H1 (cell line): ENCODE measurements around the gene POMZP3. TPM values are rescaled to one million over a fixed set of nuclear protein-coding genes. Genes with fewer than 3 reads are reported as not detected.
"Not testable (repeated sequence)": the region's sequence is repeated elsewhere in the genome, so short reads cannot be mapped to it uniquely, and the experiment has no call there.

ENCODE experiments used
- CTCF ChIA-PET: fragments of 300-600 bp; sonication (Branson Sonifier 250); formaldehyde crosslinking; loops from one replicate; lab custom pipeline; 2021; ENCODE audit not compliant: partially characterized antibody; lab: Charles Lee
- POLR2A ChIA-PET: fragments of 300-600 bp; sonication (Branson Sonifier 250); formaldehyde crosslinking; loops from one replicate; lab custom pipeline; 2021; ENCODE audit warnings: inconsistent platforms; ENCODE audit not compliant: partially characterized antibody; lab: Charles Lee
- DNase-seq, 2 experiments: peaks; one replicate each; pipeline versions ENCODE4 v3.0.0 to v3.0.0-alpha.2; 2010 to 2022; ENCODE audit warnings: low spot score in 2 of 2, low read depth in 1 of 2, mixed read lengths in 1 of 2
- FAIRE-seq: peaks from 2 replicates; lab custom pipeline; 2011; peaks lifted over from hg19 to GRCh38; lab: Jason Lieb, UNC
- H2AFZ ChIP-seq: 2 replicates; pipeline ENCODE4 v1.8.1; 2012; ENCODE audit warnings: low read length, inconsistent platforms
- H2AK5ac ChIP-seq: 2 replicates; pipeline ENCODE4 v1.6.1; 2013; ENCODE audit warnings: low read depth, low read length
- H2BK120ac ChIP-seq: replicated peaks from 2 replicates; pipeline ENCODE3; 2013; ENCODE audit warnings: low read depth, low read length, inconsistent platforms
- H2BK12ac ChIP-seq: 2 replicates; pipeline ENCODE4 v1.6.1; 2013; ENCODE audit warnings: low read depth, low read length
- H2BK15ac ChIP-seq: 2 replicates; pipeline ENCODE4 v1.6.1; 2013; ENCODE audit warnings: low read length
- H2BK20ac ChIP-seq: 2 replicates; pipeline ENCODE4 v1.6.1; 2013; ENCODE audit warnings: low read length
- H2BK5ac ChIP-seq: 2 replicates; pipeline ENCODE4 v1.6.1; 2013; ENCODE audit warnings: low read depth, low read length
- H3K14ac ChIP-seq: 2 replicates; pipeline ENCODE4 v1.6.1; 2013; ENCODE audit warnings: inconsistent platforms; ENCODE audit not compliant: insufficient read length
- H3K18ac ChIP-seq: 2 replicates; pipeline ENCODE4 v1.6.1; 2013; ENCODE audit warnings: low read length; ENCODE audit errors: extremely low read depth
- H3K23ac ChIP-seq: 2 replicates; pipeline ENCODE4 v1.6.1; 2013; ENCODE audit warnings: inconsistent platforms; ENCODE audit not compliant: insufficient read length
- H3K23me2 ChIP-seq: 2 replicates; pipeline ENCODE4 v1.6.1; 2013; ENCODE audit warnings: low read depth, low read length
- H3K27ac ChIP-seq: 2 replicates; pipeline ENCODE4 v1.6.1; 2011; ENCODE audit warnings: low read depth, low read length, inconsistent platforms
- H3K27me3 ChIP-seq, 4 experiments: replicated peaks in 1 of 4; 1 replicate in 1 of 4; 2 replicates in 3 of 4; pipeline versions ENCODE4 v1.6.1 to v1.8.1; 2011 to 2013; ENCODE audit warnings: low read length in 3 of 4, mild to moderate bottlenecking in 3 of 4, inconsistent platforms in 2 of 4, mixed read lengths in 2 of 4, moderate library complexity in 1 of 4; ENCODE audit not compliant: control insufficient read depth in 3 of 4, insufficient read depth in 3 of 4; ENCODE audit errors: extremely low read depth in 1 of 4
- H3K36me3 ChIP-seq, 4 experiments: 2 replicates each; pipeline versions ENCODE4 v1.6.1 to v1.8.1; 2011 to 2013; ENCODE audit warnings: mild to moderate bottlenecking in 4 of 4, low read length in 3 of 4, moderate library complexity in 2 of 4, control low read depth in 1 of 4, inconsistent platforms in 1 of 4; ENCODE audit not compliant: insufficient read depth in 4 of 4, control insufficient read depth in 2 of 4
- H3K4ac ChIP-seq: replicated peaks from 2 replicates; pipeline ENCODE3; 2013; ENCODE audit warnings: low read length, low read depth, mixed read lengths, inconsistent platforms; ENCODE audit not compliant: insufficient read length
- H3K4me1 ChIP-seq, 4 experiments: replicated peaks in 1 of 4; 1 replicate in 1 of 4; 2 replicates in 3 of 4; pipeline versions ENCODE4 v1.6.1 to v1.8.1; 2011 to 2013; ENCODE audit warnings: low read length in 3 of 4, inconsistent platforms in 2 of 4, mixed read lengths in 1 of 4; ENCODE audit not compliant: insufficient read depth in 4 of 4, control insufficient read depth in 3 of 4
- H3K4me2 ChIP-seq, 2 experiments: 2 replicates each; pipeline versions ENCODE4 v1.6.1 to v1.8.1; 2011 to 2013; ENCODE audit warnings: low read depth in 2 of 2, low read length in 2 of 2, control low read depth in 1 of 2, inconsistent platforms in 1 of 2, mild to moderate bottlenecking in 1 of 2; ENCODE audit not compliant: insufficient read depth in 1 of 2
- H3K4me3 ChIP-seq, 4 experiments: fragments of 200-600, 300-600 bp in 1 of 4; sonication (generic), shearing (Covaris generic), sonication (Bioruptor Twin) in 1 of 4; 2 replicates each; pipeline versions ENCODE4 v1.5.1 to v1.8.1; 2011 to 2016; ENCODE audit warnings: low read length in 4 of 4, low read depth in 3 of 4, control low read depth in 2 of 4, inconsistent platforms in 2 of 4, mild to moderate bottlenecking in 2 of 4, mixed read lengths in 1 of 4, moderate library complexity in 1 of 4; ENCODE audit not compliant: insufficient read depth in 2 of 4; ENCODE audit errors: extremely low read depth in 1 of 4
- H3K56ac ChIP-seq: replicated peaks from 2 replicates; pipeline ENCODE3; 2013; ENCODE audit warnings: low read depth, mild to moderate bottlenecking, mixed read lengths, low read length, inconsistent platforms; ENCODE audit not compliant: insufficient read length
- H3K79me1 ChIP-seq: 2 replicates; pipeline ENCODE4 v1.6.1; 2013; ENCODE audit warnings: low read depth, low read length, control low read depth
- H3K79me2 ChIP-seq, 2 experiments: 2 replicates each; pipeline versions ENCODE4 v1.6.1 to v1.8.1; 2012 to 2013; ENCODE audit warnings: low read length in 2 of 2, mild to moderate bottlenecking in 2 of 2, inconsistent platforms in 1 of 2; ENCODE audit not compliant: insufficient read depth in 2 of 2, control insufficient read depth in 1 of 2
- H3K9ac ChIP-seq, 4 experiments: replicated peaks in 1 of 4; 1 replicate in 1 of 4; 2 replicates in 3 of 4; pipeline versions ENCODE4 v1.6.1 to v1.8.1; 2011 to 2013; ENCODE audit warnings: low read depth in 3 of 4, low read length in 3 of 4, control low read depth in 2 of 4, mild to moderate bottlenecking in 2 of 4, moderate library complexity in 2 of 4, inconsistent platforms in 1 of 4; ENCODE audit errors: extremely low read depth in 1 of 4
- H3K9me3 ChIP-seq, 2 experiments: 2 replicates each; pipeline versions ENCODE4 v1.6.1 to v1.8.1; 2012 to 2013; ENCODE audit warnings: mild to moderate bottlenecking in 2 of 2, moderate library complexity in 2 of 2, control low read depth in 1 of 2, inconsistent platforms in 1 of 2, low read depth in 1 of 2, low read length in 1 of 2, mixed read lengths in 1 of 2; ENCODE audit not compliant: insufficient read depth in 2 of 2
- H4K20me1 ChIP-seq, 2 experiments: replicated peaks in 1 of 2; 2 replicates each; pipeline versions ENCODE3 to v1.8.1; 2011 to 2013; ENCODE audit warnings: inconsistent platforms in 2 of 2, low read length in 2 of 2, mild to moderate bottlenecking in 1 of 2; ENCODE audit not compliant: insufficient read depth in 2 of 2, control insufficient read depth in 1 of 2
- H4K5ac ChIP-seq: 2 replicates; pipeline ENCODE4 v1.6.1; 2013; ENCODE audit warnings: low read length, low read depth, mixed read lengths, inconsistent platforms; ENCODE audit not compliant: insufficient read length
- H4K8ac ChIP-seq: 2 replicates; pipeline ENCODE4 v1.8.0; 2013; ENCODE audit warnings: mild to moderate bottlenecking, moderate library complexity, low read length, inconsistent platforms; ENCODE audit not compliant: insufficient read depth; ENCODE audit errors: extremely low read depth
- H4K91ac ChIP-seq: replicated peaks from 2 replicates; pipeline ENCODE3; 2013; ENCODE audit warnings: low read length, mixed read lengths, inconsistent platforms; ENCODE audit not compliant: insufficient read length
- WGBS, 2 experiments: shearing (Covaris generic) in 1 of 2; methylation state at CpG; one replicate each; pipeline versions ENCODE4 v1.1.6 to v1.1.7; 2013 to 2015; ENCODE audit warnings: low lambda C conversion rate in 2 of 2, mixed read lengths in 2 of 2, inconsistent platforms in 1 of 2, low coverage in 1 of 2, missing lambda C conversion rate in 1 of 2; ENCODE audit not compliant: insufficient replicate concordance in 2 of 2, insufficient coverage in 1 of 2, insufficient read length in 1 of 2; ENCODE audit errors: extremely low coverage in 1 of 2, missing lambda C conversion rate in 1 of 2; 5-methylcytosine and 5-hydroxymethylcytosine counted together
- polyA plus RNA-seq, 7 experiments: library from polyadenylated mRNA; depleted of rRNA in 3 of 7; stranded (reverse) in 5 of 7; unstranded in 2 of 7; fragments of >200 nt in 5 of 7; fragments of 200-250 nt in 2 of 7; gene quantifications; 1 replicate in 5 of 7; 2 replicates in 1 of 7; 4 replicates in 1 of 7; pipeline versions ENCODE4 v1.2.1 to v1.2.3, GENCODE V29; 2011 to 2013; ENCODE audit warnings: missing spikeins in 2 of 7, mixed read lengths in 2 of 7
- total RNA-seq: library from RNA; stranded (reverse); fragmentation: NEBNext Ultra II Directional; extraction: Animal tissue kit (Norgen Biotek cat#: 25700); gene quantifications from 2 replicates; pipeline ENCODE4 v1.2.1, GENCODE V29; 2021

POMZP3 gene
- total and polyA plus RNA-seq, 2 of the 8 experiments (the other 6 are each of a cell fraction or from before 2014, with no cell fraction given) = 3.2 to 9.0 TPM

DNA sequence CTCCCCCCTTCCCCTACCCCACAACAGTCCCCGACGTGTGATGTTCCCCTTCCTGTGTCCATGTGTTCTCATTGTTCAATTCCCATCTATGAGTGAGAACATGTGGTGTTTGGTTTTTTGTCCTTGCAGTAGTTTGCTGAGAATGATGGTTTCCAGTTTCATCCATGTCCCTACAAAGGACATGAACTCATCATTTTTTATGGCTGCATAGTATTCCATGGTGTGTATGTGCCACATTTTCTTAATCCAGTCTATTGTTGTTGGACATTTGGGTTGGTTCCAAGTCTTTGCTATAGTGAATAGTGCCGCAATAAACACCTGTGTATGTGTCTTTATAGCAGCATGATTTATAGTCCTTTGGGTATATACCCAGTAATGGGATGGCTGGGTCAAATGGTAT is 65.7 kb downstream of the POMZP3 start:
- H3K14ac ChIP-seq, H3K79me2 ChIP-seq, H2AFZ ChIP-seq, H2BK5ac ChIP-seq, H3K9ac ChIP-seq, H3K23me2 ChIP-seq, POLR2A ChIA-PET, H4K91ac ChIP-seq, H4K20me1 ChIP-seq, H3K27me3 ChIP-seq, H2BK15ac ChIP-seq, H2BK120ac ChIP-seq, CTCF ChIA-PET, H2BK12ac ChIP-seq, H3K27ac ChIP-seq, H4K5ac ChIP-seq, H3K4ac ChIP-seq, H4K8ac ChIP-seq, H3K79me1 ChIP-seq, H3K4me3 ChIP-seq, H3K4me2 ChIP-seq, DNase-seq, H3K18ac ChIP-seq, H2BK20ac ChIP-seq, H2AK5ac ChIP-seq, H3K9me3 ChIP-seq, H3K36me3 ChIP-seq, H3K23ac ChIP-seq, FAIRE-seq, H3K56ac ChIP-seq, H3K4me1 ChIP-seq: not testable (repeated sequence)
- WGBS, 2 experiments = 81% methylated on average over 3 of the region's 3 CpGs; no CpG with 5 or more reads in 1 of the 2 experiments

- H3K4me2 ChIP-seq, H3K4me3 ChIP-seq, H3K4me1 ChIP-seq, DNase-seq, H2BK120ac ChIP-seq, H2AFZ ChIP-seq, H3K79me2 ChIP-seq, FAIRE-seq, H3K4ac ChIP-seq, H3K56ac ChIP-seq, H4K91ac ChIP-seq, POLR2A ChIA-PET, H3K9me3 ChIP-seq, H3K23ac ChIP-seq, H4K8ac ChIP-seq, H4K5ac ChIP-seq, H2BK20ac ChIP-seq, H3K27me3 ChIP-seq, H3K9ac ChIP-seq, CTCF ChIA-PET, H3K36me3 ChIP-seq, H3K14ac ChIP-seq, H3K23me2 ChIP-seq, H3K79me1 ChIP-seq, H3K27ac ChIP-seq, H4K20me1 ChIP-seq, H2BK15ac ChIP-seq, H2AK5ac ChIP-seq, H2BK12ac ChIP-seq, H3K18ac ChIP-seq, H2BK5ac ChIP-seq: not testable (repeated sequence)
- WGBS, 2 experiments = 90% methylated on average over 3 of the region's 4 CpGs; no CpG with 5 or more reads in 1 of the 2 experiments
Measured at GRCh38 chr7:76560157-76560556, 66.9 kb downstream of the POMZP3 start.
